Panc1 (cell line): ENCODE data around the gene LRFN3. TPM values are rescaled to one million over a fixed set of nuclear protein-coding genes. Genes with fewer than 3 reads are reported as not detected.
A peak's percentile ranks its signal among the peaks of the same experiment; 100 is the strongest.

Source experiments
- ATAC-seq: fragments of 200-7000 bp; cut with Tn5 transposase; 2 replicates; pipeline ENCODE4 v1.9.1; 2020; ENCODE audit warnings: mild to moderate bottlenecking, moderate library complexity
- BruUV-seq: library from RNA; stranded (reverse); fragments of 400-500 nt; replicated peaks from 2 replicates; lab custom pipeline; 2021; lab: Mats Ljungman, UMichigan
- CTCF ChIA-PET: fragments of 300-600 bp; sonication (Branson Sonifier 250); formaldehyde crosslinking; loops from one replicate; lab custom pipeline; 2022; ENCODE audit warnings: antibody characterized with exemption; lab: Charles Lee
- POLR2A ChIA-PET: fragments of 300-600 bp; sonication (Branson Sonifier 250); formaldehyde crosslinking; loops from one replicate; lab custom pipeline; 2022; ENCODE audit warnings: antibody characterized with exemption; lab: Charles Lee
- DNase-seq: peaks from one replicate; pipeline ENCODE4 v3.0.0-alpha.2; 2010; ENCODE audit warnings: low read depth, low spot score
- H3K27ac ChIP-seq: 2 replicates; pipeline ENCODE4 v1.5.1; 2011; ENCODE audit warnings: mild to moderate bottlenecking, low read length, inconsistent platforms
- H3K27me3 ChIP-seq: fragments of 200-500 bp; sonication (Bioruptor generic); 2 replicates; pipeline ENCODE4 v1.6.0; 2014; ENCODE audit warnings: low read length, inconsistent platforms; ENCODE audit not compliant: control insufficient read depth, insufficient read depth
- H3K36me3 ChIP-seq: fragments of 200-500 bp; sonication (Bioruptor generic); 2 replicates; pipeline ENCODE4 v1.5.1; 2014; ENCODE audit warnings: inconsistent platforms, mild to moderate bottlenecking, low read length, moderate library complexity; ENCODE audit not compliant: control insufficient read depth, insufficient read depth
- H3K4me1 ChIP-seq: 2 replicates; pipeline ENCODE4 v1.5.1; 2011; ENCODE audit warnings: inconsistent platforms, mild to moderate bottlenecking, low read length, moderate library complexity; ENCODE audit not compliant: control insufficient read depth, insufficient read depth
- H3K4me3 ChIP-seq, 2 experiments: 2 replicates each; pipeline ENCODE4 v1.5.1; 2011 to 2012; ENCODE audit warnings: low read depth in 2 of 2, low read length in 2 of 2, mild to moderate bottlenecking in 2 of 2, inconsistent platforms in 1 of 2, moderate library complexity in 1 of 2
- H3K9me3 ChIP-seq: fragments of 200-500 bp; sonication (Bioruptor generic); 2 replicates; pipeline ENCODE4 v1.5.1; 2014; ENCODE audit warnings: low read depth, mild to moderate bottlenecking, inconsistent platforms, low read length, moderate library complexity; ENCODE audit not compliant: control insufficient read depth, insufficient read depth
- CTCF ChIP-seq: fragments of 450-650 bp; IDR thresholded peaks from 2 replicates; pipeline ENCODE4 v1.5.1; 2017; ENCODE audit warnings: mild to moderate bottlenecking
- POLR2AphosphoS5 ChIP-seq: IDR thresholded peaks from 2 replicates; pipeline ENCODE4 v1.6.1; 2012; ENCODE audit warnings: mild to moderate bottlenecking, low read depth, low read length, moderate library complexity
- REST ChIP-seq, 2 experiments: IDR thresholded peaks; 2 replicates each; pipeline ENCODE4 v1.6.1; 2011 to 2012; ENCODE audit warnings: low read depth in 2 of 2, control low read depth in 1 of 2, low read length in 1 of 2, mild to moderate bottlenecking in 1 of 2, moderate library complexity in 1 of 2; ENCODE audit not compliant: insufficient read depth in 1 of 2
- SIN3A ChIP-seq: IDR thresholded peaks from 2 replicates; pipeline ENCODE4 v1.6.1; 2012; ENCODE audit warnings: low read depth, mild to moderate bottlenecking, low read length, moderate library complexity, borderline replicate concordance; ENCODE audit not compliant: insufficient read depth
- TCF7L2 ChIP-seq: IDR thresholded peaks from 2 replicates; pipeline ENCODE4 v1.6.1; 2011; ENCODE audit warnings: mild to moderate bottlenecking, low read depth, low read length, inconsistent platforms
- in situ Hi-C: cut with HindIII; loops from 2 replicates; pipeline ENCODE4 v1.10.0; 2016; ENCODE audit warnings: low sequenced_read_pairs, low pct_unique_long_range_greater_than_20kb
- intact Hi-C: fragments of 100-400 bp; cut with micrococcal nuclease; formaldehyde crosslinking; loops from one replicate; pipeline ENCODE4 v1.10.0; 2022; ENCODE audit not compliant: unreplicated experiment
- total RNA-seq: library from RNA; stranded (reverse); gene quantifications from one replicate; pipeline ENCODE4 v1.2.1, GENCODE V29; 2021; ENCODE audit not compliant: unreplicated experiment

Gene LRFN3
- total RNA-seq, 1 experiment from 2014 or later, result 16.7 TPM

GRCh38 chr19:35940078-35940775 lies 4.1 kb downstream of the LRFN3 start:
- BruUV-seq, result no TSS peak
- ATAC-seq, result no peak
- POLR2A ChIA-PET, result no interaction called here

GRCh38 chr19:35940839-35941238 lies 4.7 kb downstream of the LRFN3 start:
- no peak for ATAC-seq
- H3K9me3 ChIP-seq, result no peaks in the 10 kb centered on the region
- intact Hi-C loops, result no loop called here
- POLR2A ChIA-PET, result no interaction called here
- CTCF ChIA-PET, result interaction anchor here (0.7 kb wide), 1 partner anchor 71 kb away, joined by 3 read pairs; no protein-coding TSS in a partner anchor
- H3K36me3 ChIP-seq, result no peaks in the 10 kb centered on the region
- no peak for DNase-seq
- TSS peak; percentile 33 for BruUV-seq
- TF ChIP-seq REST (IDR thresholded peaks at IDR 0.05; ENCODE audit: insufficient read depth in 1 of 2, low read depth in 2 of 2, low read length in 1 of 2), result no peak
- no peak for TF ChIP-seq POLR2AphosphoS5
- TF ChIP-seq TCF7L2, result no peak
- TF ChIP-seq CTCF, result no peak
- TF ChIP-seq SIN3A, result no peak
- H3K4me1 ChIP-seq, result peaks cover 13% of the 10 kb centered on the region
- H3K27me3 ChIP-seq, result no peaks in the 10 kb centered on the region
- H3K4me3 ChIP-seq, result no peak overlapping the region
- no peak overlapping the region for H3K27ac ChIP-seq
- in situ Hi-C loops, result no loop called here

More at GRCh38 chr19:35940078-35940775, 4.1 kb downstream of the LRFN3 start:
- H3K27me3 ChIP-seq, result no peaks in the 10 kb centered on the region
- H3K4me3 ChIP-seq, result no peak overlapping the region
- H3K36me3 ChIP-seq, result no peaks in the 10 kb centered on the region
- no peaks in the 10 kb centered on the region for H3K9me3 ChIP-seq
- CTCF ChIA-PET, result no interaction called here
- peaks cover 16% of the 10 kb centered on the region for H3K4me1 ChIP-seq
- DNase-seq, result no peak
- no peak overlapping the region for H3K27ac ChIP-seq
- TF ChIP-seq TCF7L2, result no peak
- TF ChIP-seq REST (IDR thresholded peaks at IDR 0.05; ENCODE audit: insufficient read depth in 1 of 2, low read depth in 2 of 2, low read length in 1 of 2), result no peak
- TF ChIP-seq SIN3A, result no peak
- no peak for TF ChIP-seq POLR2AphosphoS5
- no peak for TF ChIP-seq CTCF
- in situ Hi-C loops (no loop called here), intact Hi-C loops (no loop called here)
